ENCODE results near the gene FASTKD1. TPM values are rescaled to one million over a fixed set of nuclear protein-coding genes. Genes with fewer than 3 reads are reported as not detected.
"Not testable (repeated sequence)": the region's sequence is repeated elsewhere in the genome, so short reads cannot be mapped to it uniquely, and the experiment has no call there.

Gene FASTKD1, protein sequence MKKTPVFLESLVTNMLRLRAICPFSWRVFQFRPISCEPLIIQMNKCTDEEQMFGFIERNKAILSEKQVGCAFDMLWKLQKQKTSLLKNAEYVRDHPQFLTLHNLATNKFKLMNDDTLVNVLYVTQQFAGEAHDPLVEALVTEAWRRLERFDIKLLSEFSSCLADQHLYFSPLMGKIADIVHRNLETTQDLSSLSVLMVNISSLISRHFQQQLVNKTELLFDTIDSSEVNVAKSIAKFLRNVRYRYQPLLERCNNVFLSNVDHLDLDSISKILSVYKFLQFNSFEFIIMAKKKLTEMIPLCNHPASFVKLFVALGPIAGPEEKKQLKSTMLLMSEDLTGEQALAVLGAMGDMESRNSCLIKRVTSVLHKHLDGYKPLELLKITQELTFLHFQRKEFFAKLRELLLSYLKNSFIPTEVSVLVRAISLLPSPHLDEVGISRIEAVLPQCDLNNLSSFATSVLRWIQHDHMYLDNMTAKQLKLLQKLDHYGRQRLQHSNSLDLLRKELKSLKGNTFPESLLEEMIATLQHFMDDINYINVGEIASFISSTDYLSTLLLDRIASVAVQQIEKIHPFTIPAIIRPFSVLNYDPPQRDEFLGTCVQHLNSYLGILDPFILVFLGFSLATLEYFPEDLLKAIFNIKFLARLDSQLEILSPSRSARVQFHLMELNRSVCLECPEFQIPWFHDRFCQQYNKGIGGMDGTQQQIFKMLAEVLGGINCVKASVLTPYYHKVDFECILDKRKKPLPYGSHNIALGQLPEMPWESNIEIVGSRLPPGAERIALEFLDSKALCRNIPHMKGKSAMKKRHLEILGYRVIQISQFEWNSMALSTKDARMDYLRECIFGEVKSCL
- 49.0 TPM for polyA plus RNA-seq (ENCODE audit: insufficient read length)
- long read RNA-seq, donor 1, partial matches to known transcripts: 179 of 216 reads
- long read RNA-seq, donor 1, other reads (novel, unspliced or antisense): 37 of 216 reads
- long read RNA-seq, donor 2, partial matches to known transcripts: 0 of 2 reads
- long read RNA-seq, donor 2, other reads (novel, unspliced or antisense): 0 of 2 reads
- long read RNA-seq, donor 3, partial matches to known transcripts: 0 of 2 reads
- long read RNA-seq, donor 3, other reads (novel, unspliced or antisense): 0 of 2 reads
- long read RNA-seq, donor 4: 0 reads
- long read RNA-seq, donor 5, partial matches to known transcripts: 0 of 4 reads
- long read RNA-seq, donor 5, other reads (novel, unspliced or antisense): 0 of 4 reads
- long read RNA-seq, donor 6, partial matches to known transcripts: 0 of 1 reads
- long read RNA-seq, donor 6, other reads (novel, unspliced or antisense): 0 of 1 reads
- long read RNA-seq, donor 7, partial matches to known transcripts: 274 of 325 reads
- long read RNA-seq, donor 7, other reads (novel, unspliced or antisense): 46 of 325 reads
- long read RNA-seq, donor 8, partial matches to known transcripts: 0 of 2 reads
- long read RNA-seq, donor 8, other reads (novel, unspliced or antisense): 0 of 2 reads

GRCh38 chr2:169573160-169573973 is at the start of gene FASTKD1:
Gene FASTKD1 (minus strand): TSS chr2:169573865. CDS start chr2:169572029, 1,836 bp downstream.
- DNase-seq: peak; percentile 88

- no peak for DNase-seq
Measured at GRCh38 chr2:169623235-169623634, 49.6 kb upstream of the FASTKD1 start.

DNA sequence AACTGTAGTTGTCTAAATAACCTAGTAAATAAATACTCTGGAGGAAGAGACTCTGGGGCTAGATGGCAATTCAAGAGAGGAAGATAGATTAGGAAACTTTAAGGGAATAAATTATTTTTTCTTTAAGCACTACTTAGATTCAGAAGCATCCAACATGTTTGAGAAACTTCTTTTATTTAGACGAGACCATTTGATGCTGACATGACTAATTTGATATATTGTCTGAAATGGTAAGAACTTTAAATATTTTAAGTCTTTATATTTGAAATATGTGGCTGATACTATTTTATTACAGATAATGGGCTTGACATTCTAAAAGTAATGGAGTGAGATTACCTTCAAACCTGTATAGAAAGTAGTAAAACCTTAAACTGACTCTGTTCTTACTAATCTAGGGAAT is 46.8 kb upstream of the FASTKD1 start:
- no peak for DNase-seq

DNA sequence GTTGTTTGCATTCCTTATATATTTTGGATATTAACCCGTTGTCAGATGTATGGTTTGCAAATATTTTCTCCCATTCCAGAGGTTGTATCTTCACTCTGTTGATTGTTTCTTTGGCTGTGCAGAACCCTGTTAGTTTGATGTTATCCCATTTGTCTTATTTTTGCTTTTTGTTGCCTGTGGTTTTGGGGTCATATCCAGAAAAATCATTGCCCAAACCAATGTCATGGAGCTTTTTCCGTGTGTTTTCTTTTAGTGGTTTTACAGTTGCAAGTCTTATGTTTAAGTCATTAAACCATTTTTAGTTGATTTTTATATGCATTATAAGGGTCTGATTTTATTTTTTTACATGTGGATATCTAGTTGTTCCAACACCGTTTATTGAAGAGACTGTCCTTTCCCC is 46.3 kb upstream of the FASTKD1 start:
- no peak for DNase-seq

- DNase-seq: not testable (repeated sequence)
Measured at GRCh38 chr2:169615982-169616381, 42.3 kb upstream of the FASTKD1 start.

DNA sequence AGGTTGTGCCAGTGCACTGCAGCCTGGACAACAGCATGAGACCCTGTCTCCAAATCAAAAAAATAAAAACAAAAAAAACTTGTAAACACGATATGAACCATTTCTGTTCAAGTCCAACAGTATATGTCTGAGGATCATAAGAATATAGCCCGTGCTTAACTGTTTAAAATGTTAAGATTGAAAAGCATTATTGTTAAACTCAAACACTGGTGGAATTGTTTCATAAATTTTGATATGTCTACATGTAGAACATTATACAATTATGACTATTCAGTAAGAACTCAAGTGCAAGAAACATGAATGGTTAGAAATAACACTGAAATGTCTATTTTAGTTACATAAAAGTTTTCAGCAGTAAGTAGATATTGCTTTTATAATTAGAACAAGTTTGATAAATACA is 40.2 kb upstream of the FASTKD1 start:
- no peak for DNase-seq

- DNase-seq: no peak
Measured at GRCh38 chr2:169609264-169609663, 35.6 kb upstream of the FASTKD1 start.

DNA sequence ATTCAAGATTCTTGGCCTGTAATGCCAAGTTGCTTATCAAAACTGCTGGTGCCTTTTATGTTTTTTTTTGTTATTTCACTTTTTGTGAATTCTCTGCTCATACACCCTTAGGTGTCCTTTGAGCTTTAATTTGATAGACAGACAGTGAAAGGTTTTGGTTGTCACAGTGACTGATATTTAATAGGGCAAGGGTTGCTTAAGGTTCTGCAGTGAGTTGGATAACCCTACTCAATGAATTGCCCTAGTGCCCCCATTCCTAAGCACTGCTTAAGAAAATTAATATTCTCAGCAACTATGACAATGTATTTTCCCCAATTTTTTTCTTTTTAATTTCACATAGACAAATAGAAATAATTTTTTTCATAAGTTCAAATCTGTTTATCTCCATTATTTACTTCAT is 25.9 kb upstream of the FASTKD1 start:
- DNase-seq: no peak

DNA sequence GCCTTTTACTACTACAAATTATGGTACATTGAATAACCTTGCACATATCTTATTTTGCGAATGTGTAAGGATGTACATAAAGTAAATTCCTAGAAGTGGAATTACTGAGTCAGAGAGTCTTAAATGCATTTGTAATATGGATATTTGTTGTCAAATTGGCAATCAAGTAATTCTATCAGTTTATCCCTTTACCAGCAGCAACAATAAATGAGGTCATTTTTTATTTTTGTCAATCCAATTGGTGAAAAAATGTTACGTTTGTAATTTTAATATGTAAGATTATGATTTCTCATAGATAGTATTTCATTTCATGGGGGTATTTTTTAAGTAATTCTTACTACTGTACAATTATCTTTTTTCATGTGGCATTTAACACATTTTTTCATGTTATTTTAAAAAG is 25.3 kb upstream of the FASTKD1 start:
- DNase-seq: no peak

DNA sequence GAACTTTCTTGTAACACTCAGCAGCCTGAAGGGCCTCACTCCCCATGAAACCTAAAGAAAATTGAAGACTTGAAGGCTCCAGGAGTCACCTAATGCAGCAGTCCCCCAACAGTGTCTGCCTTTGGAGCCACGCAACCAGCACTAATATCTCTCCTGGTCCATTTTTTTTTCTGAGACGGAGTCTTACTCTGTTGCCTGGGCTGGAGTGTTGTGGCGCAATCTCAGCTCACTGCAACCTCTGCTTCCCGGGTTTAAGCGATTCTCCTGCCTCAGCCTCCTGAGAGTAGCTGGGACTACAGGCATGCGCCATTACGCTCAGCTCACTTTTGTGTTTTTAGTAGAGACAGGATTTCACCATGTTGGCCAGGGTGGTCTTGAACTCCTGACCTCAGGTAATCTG is 22.9 kb upstream of the FASTKD1 start:
- not testable (repeated sequence) for DNase-seq

GRCh38 chr2:169590804-169591203 is 17.1 kb upstream of the FASTKD1 start:
- no peak for DNase-seq

GRCh38 chr2:169585673-169586072 is 12.0 kb upstream of the FASTKD1 start:
- DNase-seq: no peak

DNA sequence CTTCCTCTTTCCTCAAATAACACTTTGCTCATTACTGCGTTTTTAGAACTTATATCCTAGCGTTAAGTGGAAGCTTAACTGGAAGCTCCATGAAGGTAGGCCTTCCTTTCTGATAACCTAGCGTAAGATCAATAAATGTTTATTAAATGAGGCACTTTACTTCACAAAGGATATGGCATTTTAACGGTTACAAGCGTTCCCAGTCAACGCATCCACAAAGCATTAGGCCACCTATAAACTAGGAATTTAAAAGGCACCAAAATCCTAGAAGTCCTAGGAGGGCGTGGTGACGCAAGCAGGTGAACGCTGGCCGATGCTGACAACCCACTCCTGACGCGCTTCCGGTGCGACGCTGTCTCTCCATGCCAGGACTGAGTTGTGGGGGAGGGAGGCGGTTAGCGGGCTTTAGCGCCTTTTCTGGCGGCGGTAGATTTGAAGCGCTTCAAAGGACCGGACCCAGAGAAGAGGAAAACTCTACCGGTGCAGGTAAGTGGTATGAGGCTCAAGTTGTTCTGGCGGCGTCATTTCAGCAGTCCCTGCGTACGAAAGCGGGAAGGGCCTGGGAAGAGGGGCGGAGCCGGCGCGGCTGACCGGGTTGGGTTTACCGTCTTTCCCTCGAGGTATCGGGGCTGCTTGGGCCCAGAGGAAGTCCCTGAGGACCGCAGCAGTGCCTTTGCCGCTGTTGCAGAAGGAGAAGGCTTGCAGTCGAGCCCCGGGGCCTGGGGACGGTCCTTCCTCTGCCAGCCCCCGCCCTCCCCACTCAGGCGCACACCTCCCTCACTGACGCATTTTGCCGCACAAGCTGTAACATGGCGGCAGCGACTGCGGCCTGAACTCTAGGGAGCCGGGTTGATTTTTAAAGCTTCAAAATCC is 10.6 kb upstream of the FASTKD1 start, which contains the start of gene PPIG:
PPIG (plus strand) TSS at position 347 of the 873 bp plus-strand sequence. CDS start 19,691 bp downstream, outside the sequence.
- peak; percentile 93 for DNase-seq

- DNase-seq: no peak
Measured at GRCh38 chr2:169583518-169583917, 9.9 kb upstream of the FASTKD1 start.

GRCh38 chr2:169582552-169583266 is 9.0 kb upstream of the FASTKD1 start:
- not testable (repeated sequence) for DNase-seq

GRCh38 chr2:169579044-169579443 is 5.4 kb upstream of the FASTKD1 start:
- no peak for DNase-seq

- not testable (repeated sequence) for DNase-seq
Measured at GRCh38 chr2:169575264-169575663, 1.6 kb upstream of the FASTKD1 start.

DNA sequence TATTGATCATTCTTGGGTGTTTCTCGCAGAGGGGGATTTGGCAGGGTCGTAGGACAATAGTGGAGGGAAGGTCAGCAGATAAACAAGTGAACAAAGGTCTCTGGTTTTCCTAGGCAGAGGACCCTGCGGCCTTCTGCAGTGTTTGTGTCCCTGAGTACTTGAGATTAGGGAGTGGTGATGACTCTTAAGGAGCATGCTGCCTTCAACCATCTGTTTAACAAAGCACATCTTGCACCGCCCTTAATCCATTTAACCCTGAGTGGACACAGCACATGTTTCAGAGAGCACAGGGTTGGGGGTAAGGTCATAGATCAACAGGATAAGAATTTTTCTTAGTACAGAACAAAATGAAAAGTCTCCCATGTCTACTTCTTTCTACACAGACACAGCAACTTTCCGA is 874 bp upstream of the FASTKD1 start:
- DNase-seq: not testable (repeated sequence)

GRCh38 chr2:169573974-169574299 is 272 bp upstream of the FASTKD1 start:
- DNase-seq: no peak
